Measurements from ENCODE around the gene CPNE6.

Gene CPNE6

GRCh38 chr14:24113801-24114531 lies 42.6 kb downstream of the CPNE6 start (continued):
- TF ChIP-seq PBX3 (CRISPR knock-in tag; IDR thresholded peaks at IDR 0.05) (no peak), ZNF677 (tag by site-specific recombination; IDR thresholded peaks at IDR 0.05) (no peak), ZNF138 (tag by site-specific recombination; IDR thresholded peaks at IDR 0.05; ENCODE audit: borderline replicate concordance) (no peak), HOXD13 (CRISPR knock-in tag; IDR thresholded peaks at IDR 0.05; ENCODE audit: borderline replicate concordance) (no peak), ZNF530 (tag by site-specific recombination; IDR thresholded peaks at IDR 0.05; ENCODE audit: low read depth) (no peak)

GRCh38 chr14:24114532-24115421 lies 43.4 kb downstream of the CPNE6 start, which contains the start of the genes DCAF11 and NRL:
Gene DCAF11 (plus strand): TSS chr14:24114777. CDS start chr14:24115595, 818 bp downstream.
Gene NRL (minus strand): TSS chr14:24114949. CDS start chr14:24082848, 32,101 bp downstream.
- Histone ChIP-seq H3K4me1 (ENCODE audit: control insufficient read depth, insufficient read depth, low read length) (no peaks in the 10 kb centered on the region), H3K27ac (ENCODE audit: extremely low read depth, low read depth, low read length) (peak within 1 kb of the TSS; percentile 94), H3K9me3 (ENCODE audit: control insufficient read depth, insufficient read depth, low read depth, low read length) (no peaks in the 10 kb centered on the region), H3K36me3 (ENCODE audit: control insufficient read depth in 2 of 2, insufficient read depth in 1 of 2, low read length in 2 of 2) (peaks cover 2 to 35% of the 10 kb centered on the region in 2 experiments; a peak in 2 of 3 replicates), H3K4me3 (ENCODE audit: low read depth, low read length) (peak within 1 kb of the TSS; percentile 98)
- ChIA-PET POLR2A (interaction anchor here (0.5 to 8.3 kb wide), 31 partner anchors 10 to 794 kb away, joined by 3 to 163 read pairs (median 5); partner anchors contain the start of genes CHMP4A, CIDEB, EMC9 and IPO4), CTCF (interaction anchor here (0.6 to 2.4 kb wide), 9 partner anchors 19 to 127 kb away, joined by 3 to 13 read pairs (median 7); partner anchors contain the start of genes IRF9, PCK2, PSME1 and TINF2)
- TF ChIP-seq ZBTB20 (tag by site-specific recombination; IDR thresholded peaks at IDR 0.05) (no peak), ZBTB1 (tag by site-specific recombination; IDR thresholded peaks at IDR 0.05) (peak; percentile 99), ZNF658 (tag by site-specific recombination; IDR thresholded peaks at IDR 0.05) (no peak), ZNF23 (tag by site-specific recombination; IDR thresholded peaks at IDR 0.05; ENCODE audit: borderline replicate concordance) (no peak), ZNF530 (tag by site-specific recombination; IDR thresholded peaks at IDR 0.05; ENCODE audit: low read depth) (no peak), ZNF654 (tag by site-specific recombination; IDR thresholded peaks at IDR 0.05; ENCODE audit: low read depth) (no peak), ZNF777 (tag by site-specific recombination; IDR thresholded peaks at IDR 0.05; ENCODE audit: borderline replicate concordance) (no peak), ZNF501 (tag by site-specific recombination; IDR thresholded peaks at IDR 0.05) (no peak), ZNF423 (tag by site-specific recombination; IDR thresholded peaks at IDR 0.05) (0 out of 2 replicates have a peak, but pooled peaks have one; percentile 15), ZNF280D (tag by site-specific recombination; IDR thresholded peaks at IDR 0.05) (no peak), ZNF585B (tag by site-specific recombination; IDR thresholded peaks at IDR 0.05) (no peak), ZNF837 (tag by site-specific recombination; IDR thresholded peaks at IDR 0.05) (no peak), ZNF610 (tag by site-specific recombination; IDR thresholded peaks at IDR 0.05; ENCODE audit: borderline replicate concordance) (no peak), ZNF223 (tag by site-specific recombination; IDR thresholded peaks at IDR 0.05) (no peak), ZNF596 (tag by site-specific recombination; IDR thresholded peaks at IDR 0.05) (no peak), EGR2 (tag by site-specific recombination; IDR thresholded peaks at IDR 0.05; ENCODE audit: low read depth) (peak; percentile 98), ZBTB21 (tag by site-specific recombination; IDR thresholded peaks at IDR 0.05) (peak; percentile 97)
- TF ChIP-seq, protein P1, sequence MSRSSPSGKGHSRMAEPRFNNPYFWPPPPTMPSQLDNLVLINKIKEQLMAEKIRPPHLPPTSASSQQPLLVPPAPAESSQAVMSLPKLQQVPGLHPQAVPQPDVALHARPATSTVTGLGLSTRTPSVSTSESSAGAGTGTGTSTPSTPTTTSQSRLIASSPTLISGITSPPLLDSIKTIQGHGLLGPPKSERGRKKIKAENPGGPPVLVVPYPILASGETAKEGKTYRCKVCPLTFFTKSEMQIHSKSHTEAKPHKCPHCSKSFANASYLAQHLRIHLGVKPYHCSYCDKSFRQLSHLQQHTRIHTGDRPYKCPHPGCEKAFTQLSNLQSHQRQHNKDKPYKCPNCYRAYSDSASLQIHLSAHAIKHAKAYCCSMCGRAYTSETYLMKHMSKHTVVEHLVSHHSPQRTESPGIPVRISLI (tag by site-specific recombination; IDR thresholded peaks at IDR 0.05), result no peak
- TF ChIP-seq, protein P2, sequence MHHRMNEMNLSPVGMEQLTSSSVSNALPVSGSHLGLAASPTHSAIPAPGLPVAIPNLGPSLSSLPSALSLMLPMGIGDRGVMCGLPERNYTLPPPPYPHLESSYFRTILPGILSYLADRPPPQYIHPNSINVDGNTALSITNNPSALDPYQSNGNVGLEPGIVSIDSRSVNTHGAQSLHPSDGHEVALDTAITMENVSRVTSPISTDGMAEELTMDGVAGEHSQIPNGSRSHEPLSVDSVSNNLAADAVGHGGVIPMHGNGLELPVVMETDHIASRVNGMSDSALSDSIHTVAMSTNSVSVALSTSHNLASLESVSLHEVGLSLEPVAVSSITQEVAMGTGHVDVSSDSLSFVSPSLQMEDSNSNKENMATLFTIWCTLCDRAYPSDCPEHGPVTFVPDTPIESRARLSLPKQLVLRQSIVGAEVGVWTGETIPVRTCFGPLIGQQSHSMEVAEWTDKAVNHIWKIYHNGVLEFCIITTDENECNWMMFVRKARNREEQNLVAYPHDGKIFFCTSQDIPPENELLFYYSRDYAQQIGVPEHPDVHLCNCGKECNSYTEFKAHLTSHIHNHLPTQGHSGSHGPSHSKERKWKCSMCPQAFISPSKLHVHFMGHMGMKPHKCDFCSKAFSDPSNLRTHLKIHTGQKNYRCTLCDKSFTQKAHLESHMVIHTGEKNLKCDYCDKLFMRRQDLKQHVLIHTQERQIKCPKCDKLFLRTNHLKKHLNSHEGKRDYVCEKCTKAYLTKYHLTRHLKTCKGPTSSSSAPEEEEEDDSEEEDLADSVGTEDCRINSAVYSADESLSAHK (tag by site-specific recombination; IDR thresholded peaks at IDR 0.05), result no peak

All from HEK293 (cell line).